ENCODE results near the gene CAMK2B.

Gene CAMK2B

GRCh38 chr7:44282601-44283171, 42.7 kb downstream of the CAMK2B start:
- no peaks in the 10 kb centered on the region for H3K36me3 ChIP-seq (ENCODE audit: control insufficient read depth, low read length)
- H3K9me3 ChIP-seq (ENCODE audit: control insufficient read depth, insufficient read depth, low read length), result no peaks in the 10 kb centered on the region
- H3K4me3 ChIP-seq (ENCODE audit: low read length), result no peak overlapping the region
- H3F3A ChIP-seq (ENCODE audit: control insufficient read depth, insufficient read depth), result no peaks in the 10 kb centered on the region
- no peaks in the 10 kb centered on the region for H3K27me3 ChIP-seq (ENCODE audit: control insufficient read depth, low read length)
- 0 out of 2 replicates have a peak, but pooled peaks cover 5% of the 10 kb centered on the region for H4K20me1 ChIP-seq (ENCODE audit: control insufficient read depth, insufficient read depth, low read depth, low read length)
- H3K27ac ChIP-seq (ENCODE audit: low read depth, low read length), result no peak overlapping the region
- H3K9me2 ChIP-seq (replicated peaks; ENCODE audit: control insufficient read depth, low read length), result no peaks in the 10 kb centered on the region
- no peaks in the 10 kb centered on the region for H3K4me1 ChIP-seq (ENCODE audit: control insufficient read depth, low read length)
- no peaks in the 10 kb centered on the region for H3K79me2 ChIP-seq (ENCODE audit: control insufficient read depth, low read length)
- no peak overlapping the region for H3K4me2 ChIP-seq (ENCODE audit: low read length)
- TF ChIP-seq CTCF (IDR thresholded peaks at IDR 0.05; ENCODE audit: low read depth, low read length, poor library complexity, severe bottlenecking) (no peak), EZH2phosphoT487 (IDR thresholded peaks at IDR 0.05; ENCODE audit: borderline replicate concordance, low read length) (no peak)

- Histone ChIP-seq H3F3A (ENCODE audit: control insufficient read depth, insufficient read depth) (no peaks in the 10 kb centered on the region), H3K9me3 (ENCODE audit: control insufficient read depth, insufficient read depth, low read length) (no peaks in the 10 kb centered on the region), H3K27ac (ENCODE audit: low read depth, low read length) (no peak overlapping the region), H3K4me3 (ENCODE audit: low read length) (no peak overlapping the region), H3K4me2 (ENCODE audit: low read length) (no peak overlapping the region), H3K27me3 (ENCODE audit: control insufficient read depth, low read length) (no peaks in the 10 kb centered on the region), H4K20me1 (ENCODE audit: control insufficient read depth, insufficient read depth, low read depth, low read length) (0 out of 2 replicates have a peak, but pooled peaks cover 5% of the 10 kb centered on the region), H3K79me2 (ENCODE audit: control insufficient read depth, low read length) (no peaks in the 10 kb centered on the region), H3K4me1 (ENCODE audit: control insufficient read depth, low read length) (no peaks in the 10 kb centered on the region), H3K36me3 (ENCODE audit: control insufficient read depth, low read length) (no peaks in the 10 kb centered on the region), H3K9me2 (replicated peaks; ENCODE audit: control insufficient read depth, low read length) (no peaks in the 10 kb centered on the region)
- TF ChIP-seq CTCF (IDR thresholded peaks at IDR 0.05; ENCODE audit: low read depth, low read length, poor library complexity, severe bottlenecking) (no peak), EZH2phosphoT487 (IDR thresholded peaks at IDR 0.05; ENCODE audit: borderline replicate concordance, low read length) (no peak)
These were observed 43.4 kb downstream of the CAMK2B start for GRCh38 chr7:44281811-44282600.

- H3K9me3 ChIP-seq (ENCODE audit: control insufficient read depth, insufficient read depth, low read length), result no peaks in the 10 kb centered on the region
- H3K4me1 ChIP-seq (ENCODE audit: control insufficient read depth, low read length), result no peaks in the 10 kb centered on the region
These were observed 44.2 kb downstream of the CAMK2B start for GRCh38 chr7:44280993-44281721.

More at GRCh38 chr7:44280993-44281721, 44.2 kb downstream of the CAMK2B start:
- no peak overlapping the region for H3K4me3 ChIP-seq (ENCODE audit: low read length)
- no peak overlapping the region for H3K4me2 ChIP-seq (ENCODE audit: low read length)
- H3K27me3 ChIP-seq (ENCODE audit: control insufficient read depth, low read length), result no peaks in the 10 kb centered on the region
- TF ChIP-seq EZH2phosphoT487 (IDR thresholded peaks at IDR 0.05; ENCODE audit: borderline replicate concordance, low read length) (no peak), CTCF (IDR thresholded peaks at IDR 0.05; ENCODE audit: low read depth, low read length, poor library complexity, severe bottlenecking) (no peak)
- H3F3A ChIP-seq (ENCODE audit: control insufficient read depth, insufficient read depth), result no peaks in the 10 kb centered on the region
- no peaks in the 10 kb centered on the region for H3K9me2 ChIP-seq (replicated peaks; ENCODE audit: control insufficient read depth, low read length)
- no peak overlapping the region for H3K27ac ChIP-seq (ENCODE audit: low read depth, low read length)
- no peaks in the 10 kb centered on the region for H3K36me3 ChIP-seq (ENCODE audit: control insufficient read depth, low read length)
- H4K20me1 ChIP-seq (ENCODE audit: control insufficient read depth, insufficient read depth, low read depth, low read length), result 0 out of 2 replicates have a peak, but pooled peaks cover 5% of the 10 kb centered on the region
- H3K79me2 ChIP-seq (ENCODE audit: control insufficient read depth, low read length), result no peaks in the 10 kb centered on the region
